IPS-15b (cell line): Measurements from ENCODE around the gene DBF4B.
"Not testable (repeated sequence)": the region's sequence is repeated elsewhere in the genome, so short reads cannot be mapped to it uniquely, and the experiment has no call there.

Experiments used
- H3K27me3 ChIP-seq: one replicate; pipeline ENCODE4 v1.6.1; 2013; ENCODE audit warnings: low read length; ENCODE audit not compliant: control insufficient read depth, insufficient read depth
- H3K36me3 ChIP-seq: one replicate; pipeline ENCODE4 v1.6.1; 2013; ENCODE audit warnings: low read length; ENCODE audit not compliant: control insufficient read depth, insufficient read depth
- H3K4me1 ChIP-seq: one replicate; pipeline ENCODE4 v1.6.1; 2013; ENCODE audit warnings: mild to moderate bottlenecking, low read length; ENCODE audit not compliant: control insufficient read depth, insufficient read depth
- H3K4me3 ChIP-seq: one replicate; pipeline ENCODE4 v1.5.1; 2013; ENCODE audit warnings: low read depth, low read length
- H3K9ac ChIP-seq: one replicate; pipeline ENCODE4 v1.6.1; 2013; ENCODE audit warnings: low read depth, mild to moderate bottlenecking, low read length
- H3K9me3 ChIP-seq: one replicate; pipeline ENCODE4 v1.6.1; 2013; ENCODE audit warnings: mild to moderate bottlenecking, low read length; ENCODE audit not compliant: control insufficient read depth, insufficient read depth

Gene DBF4B

GRCh38 chr17:44708401-44709263, at the start of gene DBF4B:
Gene DBF4B (plus strand): TSS chr17:44708665. CDS start chr17:44708821, 156 bp downstream.
- no peaks in the 10 kb centered on the region for H3K36me3 ChIP-seq
- no peaks in the 10 kb centered on the region for H3K9me3 ChIP-seq
- H3K4me1 ChIP-seq, result no peaks in the 10 kb centered on the region

GRCh38 chr17:44661835-44662234, 46.6 kb upstream of the DBF4B start:
- H3K36me3 ChIP-seq, result no peaks in the 10 kb centered on the region
- H3K4me1 ChIP-seq, result no peaks in the 10 kb centered on the region
- H3K4me3 ChIP-seq, result no peak overlapping the region
- peaks cover 11% of the 10 kb centered on the region for H3K27me3 ChIP-seq
- H3K9ac ChIP-seq, result no peak overlapping the region
- H3K9me3 ChIP-seq, result no peaks in the 10 kb centered on the region

More at GRCh38 chr17:44708401-44709263, at the start of gene DBF4B:
- Histone ChIP-seq H3K27me3 (no peaks in the 10 kb centered on the region), H3K9ac (peak within 1 kb of the TSS; percentile 62), H3K4me3 (peak within 1 kb of the TSS; percentile 84)

- H3K4me1 ChIP-seq, result no peaks in the 10 kb centered on the region
- H3K9me3 ChIP-seq, result no peaks in the 10 kb centered on the region
- no peak overlapping the region for H3K4me3 ChIP-seq
- no peaks in the 10 kb centered on the region for H3K27me3 ChIP-seq
- no peak overlapping the region for H3K9ac ChIP-seq
- no peaks in the 10 kb centered on the region for H3K36me3 ChIP-seq
Measured at GRCh38 chr17:44663095-44663494, 45.4 kb upstream of the DBF4B start.

GRCh38 chr17:44664867-44665266, 43.6 kb upstream of the DBF4B start:
- Histone ChIP-seq H3K4me3 (no peak overlapping the region), H3K27me3 (no peaks in the 10 kb centered on the region), H3K4me1 (no peaks in the 10 kb centered on the region), H3K9me3 (no peaks in the 10 kb centered on the region), H3K36me3 (no peaks in the 10 kb centered on the region), H3K9ac (no peak overlapping the region)

- Histone ChIP-seq H3K36me3 (no peaks in the 10 kb centered on the region), H3K27me3 (no peaks in the 10 kb centered on the region), H3K9me3 (no peaks in the 10 kb centered on the region), H3K9ac (no peak overlapping the region), H3K4me3 (no peak overlapping the region), H3K4me1 (no peaks in the 10 kb centered on the region)
Measured at GRCh38 chr17:44666006-44666405, 42.5 kb upstream of the DBF4B start.

- Histone ChIP-seq H3K4me1 (no peaks in the 10 kb centered on the region), H3K4me3 (no peak overlapping the region), H3K9ac (no peak overlapping the region), H3K27me3 (no peaks in the 10 kb centered on the region), H3K9me3 (no peaks in the 10 kb centered on the region), H3K36me3 (no peaks in the 10 kb centered on the region)
Measured at GRCh38 chr17:44672479-44673093, 35.9 kb upstream of the DBF4B start.

- Histone ChIP-seq H3K36me3 (no peaks in the 10 kb centered on the region), H3K9me3 (no peaks in the 10 kb centered on the region), H3K4me1 (no peaks in the 10 kb centered on the region), H3K9ac (no peak overlapping the region), H3K4me3 (no peak overlapping the region), H3K27me3 (no peaks in the 10 kb centered on the region)
Measured at GRCh38 chr17:44673893-44674292, 34.6 kb upstream of the DBF4B start.

- no peak overlapping the region for H3K9ac ChIP-seq
- H3K9me3 ChIP-seq, result no peaks in the 10 kb centered on the region
- H3K4me1 ChIP-seq, result no peaks in the 10 kb centered on the region
- peaks cover 1% of the 10 kb centered on the region for H3K36me3 ChIP-seq
- no peaks in the 10 kb centered on the region for H3K27me3 ChIP-seq
- H3K4me3 ChIP-seq, result no peak overlapping the region
Measured at GRCh38 chr17:44677136-44677535, 31.3 kb upstream of the DBF4B start.

- H3K4me1 ChIP-seq, H3K9ac ChIP-seq, H3K4me3 ChIP-seq, H3K36me3 ChIP-seq, H3K27me3 ChIP-seq, H3K9me3 ChIP-seq: not testable (repeated sequence)
Measured at GRCh38 chr17:44683303-44683702, 25.2 kb upstream of the DBF4B start.

GRCh38 chr17:44687756-44688155, 20.7 kb upstream of the DBF4B start:
- Histone ChIP-seq H3K36me3 (peaks cover 4% of the 10 kb centered on the region), H3K4me1 (peaks cover 4% of the 10 kb centered on the region), H3K9ac (no peak overlapping the region), H3K27me3 (no peaks in the 10 kb centered on the region), H3K4me3 (no peak overlapping the region), H3K9me3 (no peaks in the 10 kb centered on the region)

- Histone ChIP-seq H3K4me3 (peak overlapping the region; percentile 100), H3K36me3 (peaks cover 2% of the 10 kb centered on the region), H3K9me3 (no peaks in the 10 kb centered on the region), H3K9ac (no peak overlapping the region), H3K27me3 (no peaks in the 10 kb centered on the region), H3K4me1 (peaks cover 4% of the 10 kb centered on the region)
Measured at GRCh38 chr17:44688200-44688599, 20.3 kb upstream of the DBF4B start.
